Measurements from ENCODE around the gene TMEM131L. TPM values are rescaled to one million over a fixed set of nuclear protein-coding genes. Genes with fewer than 3 reads are reported as not detected.

The TMEM131L gene
- total and polyA plus RNA-seq, 2 donors (not counting 3 experiments of a cell fraction or from before 2014, with no cell fraction given) = 7.7 to 21.2 TPM

DNA sequence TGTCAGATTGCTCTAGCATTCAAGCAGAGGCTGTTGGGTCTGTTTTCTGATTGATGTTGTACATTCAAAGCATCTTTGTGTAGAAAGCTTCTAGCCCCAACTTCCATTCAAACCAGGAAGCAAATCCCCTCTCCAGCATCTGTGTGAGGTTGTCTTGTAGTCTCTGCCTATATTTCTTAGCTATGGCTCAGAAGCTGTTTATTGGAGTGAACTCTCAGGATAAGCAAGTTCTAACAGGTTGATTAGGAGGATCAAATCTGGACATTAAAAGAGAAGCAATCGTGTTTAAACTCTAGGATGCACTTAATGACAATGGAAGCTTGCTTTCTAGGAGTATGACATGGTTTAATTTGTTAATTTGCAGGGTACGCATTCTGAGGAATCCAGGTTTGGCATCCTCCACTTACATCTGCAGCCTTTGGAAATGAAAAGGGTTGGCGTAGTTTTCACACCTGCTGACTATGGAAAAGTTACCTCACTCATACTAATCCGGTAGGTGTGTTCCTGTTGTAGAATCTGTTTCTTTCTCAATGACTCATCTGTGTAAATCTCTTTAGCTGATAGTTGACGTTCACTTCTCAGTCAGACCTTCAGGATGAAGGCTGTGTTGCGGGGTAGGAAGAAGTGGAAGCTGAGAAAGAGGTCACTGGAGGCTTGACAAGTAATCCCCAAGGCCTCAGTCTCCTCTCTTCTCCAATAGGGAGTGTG lies 129.9 kb downstream of the TMEM131L start:
- CTCF ChIA-PET = interaction anchor here (1.5 kb wide), 1 partner anchor 22 kb away, joined by 3 read pairs; no protein-coding TSS in a partner anchor
- Histone ChIP-seq H3K4me1 (ENCODE audit: control insufficient read depth, extremely low read depth, insufficient read depth, low read length) (no peaks in the 10 kb centered on the region), H3K9me1 (replicated peaks; ENCODE audit: control insufficient read depth, extremely low read depth, insufficient read depth, low read length) (no peaks in the 10 kb centered on the region), H3K9me3 (replicated peaks; ENCODE audit: control insufficient read depth, insufficient read depth, low read length) (no peaks in the 10 kb centered on the region), H2AFZ (ENCODE audit: low read depth, low read length) (no peak overlapping the region), H3K4me3 (replicated peaks in 1 of 3; ENCODE audit: insufficient read depth in 1 of 3, low read depth in 1 of 3, low read length in 3 of 3) (no peak overlapping the region), H3K36me3 (ENCODE audit: control insufficient read depth in 2 of 2, extremely low read depth in 1 of 2, insufficient read depth in 2 of 2, low read length in 2 of 2) (peaks cover 2 to 6% of the 10 kb centered on the region in 2 experiments), H3K27ac (ENCODE audit: insufficient read depth, low read depth, low read length) (no peak overlapping the region), H4K20me1 (replicated peaks; ENCODE audit: control insufficient read depth, extremely low read depth, insufficient read depth, low read length) (no peaks in the 10 kb centered on the region), H3K27me3 (ENCODE audit: control insufficient read depth in 2 of 2, insufficient read depth in 2 of 2, low read length in 2 of 2) (no peaks in the 10 kb centered on the region), H3K9ac (replicated peaks; ENCODE audit: extremely low read depth, insufficient read depth, low read length) (no peak overlapping the region), H3K79me2 (ENCODE audit: control insufficient read depth, insufficient read depth, low read length) (no peaks in the 10 kb centered on the region), H3K4me2 (ENCODE audit: insufficient read depth, low read length) (no peak overlapping the region)
- DNase-seq (ENCODE audit: low read depth, low spot score) (no peak), FAIRE-seq (no peak)
- no TSS peak for BruUV-seq (replicated peaks)
- dilution Hi-C loops (cut with MboI; ENCODE audit: extremely low pct_ligation_motif_present, low sequenced_read_pairs) = no loop called here
- intact Hi-C loops (cut with micrococcal nuclease) = no loop called here
- POLR2A ChIA-PET = no interaction called here
- TF ChIP-seq POLR2AphosphoS5 (IDR thresholded peaks at IDR 0.05; ENCODE audit: insufficient read depth, low read depth, low read length) = no peak
- TF ChIP-seq POLR2A (IDR thresholded peaks at IDR 0.05; ENCODE audit: low read depth, low read length) = no peak
- TF ChIP-seq, protein P1, sequence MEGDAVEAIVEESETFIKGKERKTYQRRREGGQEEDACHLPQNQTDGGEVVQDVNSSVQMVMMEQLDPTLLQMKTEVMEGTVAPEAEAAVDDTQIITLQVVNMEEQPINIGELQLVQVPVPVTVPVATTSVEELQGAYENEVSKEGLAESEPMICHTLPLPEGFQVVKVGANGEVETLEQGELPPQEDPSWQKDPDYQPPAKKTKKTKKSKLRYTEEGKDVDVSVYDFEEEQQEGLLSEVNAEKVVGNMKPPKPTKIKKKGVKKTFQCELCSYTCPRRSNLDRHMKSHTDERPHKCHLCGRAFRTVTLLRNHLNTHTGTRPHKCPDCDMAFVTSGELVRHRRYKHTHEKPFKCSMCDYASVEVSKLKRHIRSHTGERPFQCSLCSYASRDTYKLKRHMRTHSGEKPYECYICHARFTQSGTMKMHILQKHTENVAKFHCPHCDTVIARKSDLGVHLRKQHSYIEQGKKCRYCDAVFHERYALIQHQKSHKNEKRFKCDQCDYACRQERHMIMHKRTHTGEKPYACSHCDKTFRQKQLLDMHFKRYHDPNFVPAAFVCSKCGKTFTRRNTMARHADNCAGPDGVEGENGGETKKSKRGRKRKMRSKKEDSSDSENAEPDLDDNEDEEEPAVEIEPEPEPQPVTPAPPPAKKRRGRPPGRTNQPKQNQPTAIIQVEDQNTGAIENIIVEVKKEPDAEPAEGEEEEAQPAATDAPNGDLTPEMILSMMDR (IDR thresholded peaks at IDR 0.05; ENCODE audit: extremely low read depth in 1 of 2, insufficient read depth in 1 of 2, low read depth in 1 of 2, low read length in 2 of 2) = no peak
- no peak for TF ChIP-seq MYC (IDR thresholded peaks at IDR 0.05; ENCODE audit: low read depth, low read length)
- no peak for TF ChIP-seq GATA2 (IDR thresholded peaks at IDR 0.05; ENCODE audit: insufficient read depth, insufficient read length, low read depth, low read length)
- no peak for TF ChIP-seq FOS (IDR thresholded peaks at IDR 0.05; ENCODE audit: borderline replicate concordance, insufficient read depth, low read length)
- no peak for TF ChIP-seq JUN (IDR thresholded peaks at IDR 0.05; ENCODE audit: borderline replicate concordance, insufficient read depth, insufficient read length, low read depth)
- TF ChIP-seq, protein P2, sequence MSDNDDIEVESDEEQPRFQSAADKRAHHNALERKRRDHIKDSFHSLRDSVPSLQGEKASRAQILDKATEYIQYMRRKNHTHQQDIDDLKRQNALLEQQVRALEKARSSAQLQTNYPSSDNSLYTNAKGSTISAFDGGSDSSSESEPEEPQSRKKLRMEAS (IDR thresholded peaks at IDR 0.05; ENCODE audit: insufficient read depth, insufficient read length) = no peak
- TF ChIP-seq EZH2 (IDR thresholded peaks at IDR 0.05; ENCODE audit: borderline replicate concordance, low read depth, low read length, severe bottlenecking) = no peak

Data from endothelial cell of umbilical vein (primary cell).